Endothelial cell of umbilical vein (primary cell): Measurements from ENCODE around the gene AGBL4.

Experiments used
- POLR2A ChIP-seq: IDR thresholded peaks from 2 replicates; pipeline ENCODE4 v1.6.1; 2012; ENCODE audit warnings: low read depth, mild to moderate bottlenecking, control low read depth, low read length
- TF ChIP-seq, protein P1 (sequence below), 2 donors: IDR thresholded peaks; 1 replicate in 1 of 2; 2 replicates in 1 of 2; pipeline ENCODE4 v1.5.1; 2011; ENCODE audit warnings: low read length in 2 of 2, mild to moderate bottlenecking in 2 of 2, moderate library complexity in 2 of 2, control low read depth in 1 of 2, inconsistent platforms in 1 of 2, low read depth in 1 of 2; ENCODE audit not compliant: insufficient read depth in 1 of 2; ENCODE audit errors: extremely low read depth in 1 of 2

DNA sequence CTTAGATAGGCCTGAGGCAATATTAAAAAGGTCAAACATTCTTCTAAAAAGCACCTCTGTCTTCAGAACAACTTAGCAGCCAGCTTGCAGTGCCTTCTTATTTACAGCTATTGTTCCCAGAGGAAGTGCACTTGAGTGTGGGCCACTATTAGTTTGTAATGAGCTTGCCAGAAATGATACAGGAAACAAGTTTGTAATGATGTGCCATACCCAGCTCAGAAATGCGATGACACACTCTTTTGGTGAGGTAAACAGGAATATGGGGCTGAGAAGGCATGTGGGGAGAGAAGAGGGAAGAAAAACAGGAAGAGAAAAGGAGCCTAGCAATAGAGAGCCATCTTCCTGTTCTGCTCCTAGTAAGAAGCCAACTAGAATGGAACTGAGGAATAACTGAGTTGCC is 295.4 kb downstream of the AGBL4 start:
- TF ChIP-seq, protein P1, sequence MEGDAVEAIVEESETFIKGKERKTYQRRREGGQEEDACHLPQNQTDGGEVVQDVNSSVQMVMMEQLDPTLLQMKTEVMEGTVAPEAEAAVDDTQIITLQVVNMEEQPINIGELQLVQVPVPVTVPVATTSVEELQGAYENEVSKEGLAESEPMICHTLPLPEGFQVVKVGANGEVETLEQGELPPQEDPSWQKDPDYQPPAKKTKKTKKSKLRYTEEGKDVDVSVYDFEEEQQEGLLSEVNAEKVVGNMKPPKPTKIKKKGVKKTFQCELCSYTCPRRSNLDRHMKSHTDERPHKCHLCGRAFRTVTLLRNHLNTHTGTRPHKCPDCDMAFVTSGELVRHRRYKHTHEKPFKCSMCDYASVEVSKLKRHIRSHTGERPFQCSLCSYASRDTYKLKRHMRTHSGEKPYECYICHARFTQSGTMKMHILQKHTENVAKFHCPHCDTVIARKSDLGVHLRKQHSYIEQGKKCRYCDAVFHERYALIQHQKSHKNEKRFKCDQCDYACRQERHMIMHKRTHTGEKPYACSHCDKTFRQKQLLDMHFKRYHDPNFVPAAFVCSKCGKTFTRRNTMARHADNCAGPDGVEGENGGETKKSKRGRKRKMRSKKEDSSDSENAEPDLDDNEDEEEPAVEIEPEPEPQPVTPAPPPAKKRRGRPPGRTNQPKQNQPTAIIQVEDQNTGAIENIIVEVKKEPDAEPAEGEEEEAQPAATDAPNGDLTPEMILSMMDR (IDR thresholded peaks at IDR 0.05; ENCODE audit: extremely low read depth in 1 of 2, insufficient read depth in 1 of 2, low read depth in 1 of 2, low read length in 2 of 2), result no peak
- TF ChIP-seq POLR2A, result no peak
